MM.1S (cell line): ENCODE data around the gene TXK.

ENCODE experiments used
- DNase-seq: peaks from one replicate; pipeline ENCODE4 v3.0.0-alpha.2; 2015
- H2AFZ ChIP-seq: fragments of 300-600 bp; sonication (generic); 2 replicates; pipeline ENCODE4 v1.6.0; 2016; ENCODE audit warnings: antibody characterized with exemption, low read length
- H3F3A ChIP-seq: fragments of 300-600 bp; sonication (generic); 2 replicates; pipeline ENCODE4 v1.6.1; 2016; ENCODE audit warnings: mild to moderate bottlenecking, antibody characterized with exemption, low read length, moderate library complexity, mixed read lengths; ENCODE audit not compliant: insufficient read depth
- H3K27ac ChIP-seq: fragments of 300-600 bp; sonication (generic); 2 replicates; pipeline ENCODE4 v1.5.1; 2016; ENCODE audit warnings: mild to moderate bottlenecking, low read length
- H3K27me3 ChIP-seq: fragments of 300-600 bp; sonication (generic); replicated peaks from 2 replicates; pipeline ENCODE4 v1.6.0; 2016; ENCODE audit warnings: low read length; ENCODE audit not compliant: insufficient read depth
- H3K36me3 ChIP-seq: fragments of 300-600 bp; sonication (generic); replicated peaks from 2 replicates; pipeline ENCODE4 v1.6.1; 2016; ENCODE audit warnings: mild to moderate bottlenecking, low read length, mixed read lengths; ENCODE audit not compliant: insufficient read depth
- H3K4me1 ChIP-seq: fragments of 300-600 bp; sonication (generic); 2 replicates; pipeline ENCODE4 v1.6.1; 2016; ENCODE audit warnings: low read length, mixed read lengths
- H3K4me2 ChIP-seq: fragments of 300-600 bp; sonication (generic); 2 replicates; pipeline ENCODE4 v1.6.0; 2016; ENCODE audit warnings: low read depth, low read length
- H3K4me3 ChIP-seq: fragments of 300-600 bp; sonication (generic); 2 replicates; pipeline ENCODE4 v1.5.1; 2016; ENCODE audit warnings: low read length, mixed read lengths
- H3K79me2 ChIP-seq: fragments of 300-600 bp; sonication (generic); 2 replicates; pipeline ENCODE4 v1.6.1; 2016; ENCODE audit warnings: mixed run types, low read length, mixed read lengths
- H3K9ac ChIP-seq: fragments of 300-600 bp; sonication (generic); 2 replicates; pipeline ENCODE4 v1.6.1; 2016; ENCODE audit warnings: low read length, mixed read lengths
- H3K9me2 ChIP-seq: fragments of 300-600 bp; sonication (generic); replicated peaks from 2 replicates; pipeline ENCODE4 v1.6.1; 2016; ENCODE audit warnings: mild to moderate bottlenecking, low read length, mixed read lengths; ENCODE audit not compliant: insufficient read depth
- H3K9me3 ChIP-seq: fragments of 300-600 bp; sonication (generic); replicated peaks from 2 replicates; pipeline ENCODE4 v1.6.1; 2016; ENCODE audit warnings: mild to moderate bottlenecking, low read length, mixed read lengths; ENCODE audit not compliant: insufficient read depth
- H4K20me1 ChIP-seq: fragments of 300-600 bp; sonication (generic); 2 replicates; pipeline ENCODE4 v1.6.1; 2016; ENCODE audit warnings: mild to moderate bottlenecking, low read length, moderate library complexity, mixed read lengths; ENCODE audit not compliant: insufficient read depth
- CTCF ChIP-seq: fragments of 300-600 bp; sonication (generic); IDR thresholded peaks from 2 replicates; pipeline ENCODE4 v1.5.1; 2016; ENCODE audit warnings: antibody characterized with exemption, low read length, mixed read lengths
- EZH2 ChIP-seq: fragments of 300-600 bp; sonication (generic); optimal IDR thresholded peaks from 2 replicates; pipeline ENCODE3; 2017; ENCODE audit warnings: low read depth, mild to moderate bottlenecking, antibody characterized with exemption, low read length, mixed read lengths
- EZH2phosphoT487 ChIP-seq: fragments of 300-600 bp; sonication (generic); IDR thresholded peaks from 2 replicates; pipeline ENCODE4 v1.6.1; 2018; ENCODE audit warnings: antibody characterized with exemption, low read length

The TXK gene

DNA sequence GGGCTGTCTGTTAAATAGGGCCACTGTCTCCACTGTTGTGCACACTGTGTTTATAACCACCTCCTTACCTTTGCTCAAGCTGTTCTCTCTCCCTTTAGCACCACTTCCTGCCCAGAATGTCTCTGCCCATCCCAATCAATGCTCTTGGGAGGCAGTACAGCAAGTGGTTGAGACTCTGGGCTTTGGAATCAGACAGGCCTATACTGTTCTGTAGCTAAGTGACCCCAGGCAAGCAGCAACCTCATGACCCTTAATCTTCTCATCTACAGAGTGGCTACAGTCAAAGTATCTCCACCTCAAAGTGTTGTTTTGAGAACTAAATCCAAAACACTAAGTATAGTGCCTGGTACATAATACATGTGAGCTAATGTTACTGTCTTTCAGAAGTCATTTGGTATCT lies 3.8 kb upstream of the TXK start:
- no peak for DNase-seq
- no peak overlapping the region for H2AFZ ChIP-seq
- no peak overlapping the region for H3K9ac ChIP-seq
- peaks cover 34% of the 10 kb centered on the region for H3F3A ChIP-seq
- H4K20me1 ChIP-seq: peaks cover 4% of the 10 kb centered on the region; the same call in 1 of the 2 replicates
- H3K36me3 ChIP-seq: peaks cover 37% of the 10 kb centered on the region
- H3K27me3 ChIP-seq: no peaks in the 10 kb centered on the region
- no peaks in the 10 kb centered on the region for H3K9me2 ChIP-seq
- peaks cover 26% of the 10 kb centered on the region for H3K4me1 ChIP-seq
- peaks cover 44% of the 10 kb centered on the region for H3K79me2 ChIP-seq
- no peak overlapping the region for H3K4me3 ChIP-seq
- H3K9me3 ChIP-seq: no peaks in the 10 kb centered on the region
- no peak overlapping the region for H3K27ac ChIP-seq
- TF ChIP-seq EZH2 (no peak), CTCF (no peak), EZH2phosphoT487 (no peak)
- H3K4me2 ChIP-seq: no peak overlapping the region

DNA sequence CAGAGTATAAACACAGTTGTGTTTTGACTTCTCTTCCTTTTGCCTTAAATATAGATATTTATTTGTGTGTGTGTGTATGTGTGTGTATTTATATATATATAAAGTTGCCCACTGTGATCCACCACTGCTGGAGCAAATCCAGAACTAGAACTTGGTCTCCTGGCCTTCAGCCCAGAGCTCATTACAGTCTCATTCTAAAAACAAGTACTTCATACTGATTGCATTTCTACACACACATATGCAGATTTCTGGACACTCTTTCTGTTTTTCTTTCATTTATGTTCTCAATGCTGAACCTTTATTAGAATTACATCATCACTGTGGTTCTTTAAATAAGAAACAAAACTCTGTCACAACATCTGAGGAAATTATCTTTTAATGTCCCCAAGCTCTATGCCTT lies 381 bp downstream of the TXK start:
- Histone ChIP-seq H3K36me3 (peaks cover 32% of the 10 kb centered on the region), H3K4me3 (no peak overlapping the region), H3K27me3 (no peaks in the 10 kb centered on the region), H3K27ac (no peak overlapping the region), H2AFZ (no peak overlapping the region), H3F3A (peaks cover 34% of the 10 kb centered on the region), H3K9me3 (no peaks in the 10 kb centered on the region), H4K20me1 (0 out of 2 replicates have a peak, but pooled peaks cover 8% of the 10 kb centered on the region), H3K9me2 (no peaks in the 10 kb centered on the region), H3K9ac (no peak overlapping the region), H3K79me2 (peaks cover 29% of the 10 kb centered on the region), H3K4me1 (peaks cover 24% of the 10 kb centered on the region), H3K4me2 (no peak overlapping the region)
- DNase-seq: no peak
- TF ChIP-seq EZH2phosphoT487 (no peak), EZH2 (no peak), CTCF (no peak)

GRCh38 chr4:48131736-48132135 lies 2.3 kb downstream of the TXK start:
- peaks cover 10% of the 10 kb centered on the region; the same call in 1 of the 2 replicates for H3K79me2 ChIP-seq

More at GRCh38 chr4:48131736-48132135, 2.3 kb downstream of the TXK start:
- H3F3A ChIP-seq: peaks cover 37% of the 10 kb centered on the region
- no peak overlapping the region for H2AFZ ChIP-seq
- no peaks in the 10 kb centered on the region for H3K9me2 ChIP-seq
- H3K36me3 ChIP-seq: peaks cover 17% of the 10 kb centered on the region
- DNase-seq: no peak
- H4K20me1 ChIP-seq: 0 out of 2 replicates have a peak, but pooled peaks cover 8% of the 10 kb centered on the region
- H3K4me3 ChIP-seq: no peak overlapping the region
- no peak overlapping the region for H3K9ac ChIP-seq
- H3K27ac ChIP-seq: no peak overlapping the region
- H3K9me3 ChIP-seq: no peaks in the 10 kb centered on the region
- no peak for TF ChIP-seq CTCF
- TF ChIP-seq EZH2: no peak
- no peak for TF ChIP-seq EZH2phosphoT487
- no peak overlapping the region for H3K4me2 ChIP-seq
- peaks cover 26% of the 10 kb centered on the region for H3K4me1 ChIP-seq
- no peaks in the 10 kb centered on the region for H3K27me3 ChIP-seq
